ENCODE data around the gene GPR39.

- TF ChIP-seq CTCF (IDR thresholded peaks at IDR 0.05; ENCODE audit: low read length) (no peak), EZH2 (optimal IDR thresholded peaks at IDR 0.05; ENCODE audit: low read depth, low read length) (no peak), EZH2phosphoT487 (IDR thresholded peaks at IDR 0.05; ENCODE audit: low read length) (no peak)
These were observed 23.2 kb downstream of the GPR39 start for GRCh38 chr2:132439703-132440398.
